K562 (cell line): Measurements from ENCODE around the gene RNF103. TPM values are rescaled to one million over a fixed set of nuclear protein-coding genes. Genes with fewer than 3 reads are reported as not detected.

Source experiments
- CC2D1A ChIP-seq: fragments of 450-650 bp; IDR thresholded peaks from 2 replicates; pipeline ENCODE4 v1.6.1; 2017; ENCODE audit warnings: mild to moderate bottlenecking
- HDAC1 ChIP-seq, 2 experiments: fragments of 450-650 bp; IDR thresholded peaks; 2 replicates each; pipeline ENCODE4 v1.6.1; 2016 to 2017; ENCODE audit warnings: inconsistent platforms in 1 of 2, mild to moderate bottlenecking in 1 of 2, moderate library complexity in 1 of 2
- HDAC3 ChIP-seq: fragments of 450-650 bp; IDR thresholded peaks from 2 replicates; pipeline ENCODE4 v1.6.1; 2018; ENCODE audit warnings: borderline replicate concordance, mild to moderate bottlenecking, moderate library complexity; ENCODE audit not compliant: partially characterized antibody
- MAFF ChIP-seq: IDR thresholded peaks from 2 replicates; pipeline ENCODE4 v1.6.1; 2012; ENCODE audit warnings: low read length, improper control_type of control experiment
- NCOA1 ChIP-seq: fragments of 450-650 bp; IDR thresholded peaks from 2 replicates; pipeline ENCODE4 v1.6.1; 2016; ENCODE audit warnings: low read depth
- NR2C2 ChIP-seq, 2 experiments: fragments of 200-800 bp in 1 of 2; sonication (Bioruptor generic) in 1 of 2; sonication (generic) in 1 of 2; formaldehyde crosslinking in 1 of 2; IDR thresholded peaks; 2 replicates each; pipeline versions ENCODE4 v1.6.1 to v1.8.0; 2016 to 2022; ENCODE audit warnings: mild to moderate bottlenecking in 1 of 2, missing compliant biosample characterization in 1 of 2, missing genetic modification characterization in 1 of 2, missing genetic modification reagents in 1 of 2
- POLR2A ChIP-seq: fragments of 450-650 bp; conservative IDR thresholded peaks from 2 replicates; pipeline ENCODE4 v1.6.1; 2016
- POLR2AphosphoS5 ChIP-seq: IDR thresholded peaks from 2 replicates; pipeline ENCODE4 v1.6.1; 2011; ENCODE audit warnings: mild to moderate bottlenecking, low read depth, low read length, moderate library complexity; ENCODE audit not compliant: control insufficient read depth, insufficient read depth
- SUPT5H ChIP-seq: fragments of 450-650 bp; IDR thresholded peaks from 2 replicates; pipeline ENCODE4 v1.6.1; 2016
- TAF7 ChIP-seq: fragments of 450-650 bp; IDR thresholded peaks from 2 replicates; pipeline ENCODE4 v1.6.1; 2016; ENCODE audit warnings: missing genetic modification characterization, missing compliant biosample characterization
- TBL1XR1 ChIP-seq, 2 experiments: IDR thresholded peaks; 2 replicates each; pipeline ENCODE4 v1.6.1; 2012; ENCODE audit warnings: improper control_type of control experiment in 2 of 2, low read length in 2 of 2, mild to moderate bottlenecking in 1 of 2
- ZFX ChIP-seq: sonication (generic); formaldehyde crosslinking; IDR thresholded peaks from 2 replicates; pipeline ENCODE4 v1.8.0; 2022; ENCODE audit warnings: mild to moderate bottlenecking, missing genetic modification reagents, moderate library complexity
- ZNF175 ChIP-seq: fragments of 200-800 bp; sonication (Bioruptor generic); IDR thresholded peaks from 2 replicates; pipeline ENCODE4 v1.6.1; 2016; ENCODE audit warnings: low read depth, mild to moderate bottlenecking, missing genetic modification characterization, missing compliant biosample characterization
- polyA plus RNA-seq, 8 experiments: library from polyadenylated mRNA; depleted of rRNA in 4 of 8; stranded (reverse) in 5 of 8; unstranded in 3 of 8; fragments of >200 nt; fragmentation: Nextera tagmentation in 2 of 8; fragmentation: Illumina TruSeq in 1 of 8; extraction: Ambion mirVana in 2 of 8; extraction: Trizol in 1 of 8; gene quantifications; 2 replicates each; pipeline versions ENCODE4 v1.2.1 to v1.2.3, GENCODE V29; 2011 to 2014; ENCODE audit warnings: inconsistent platforms in 1 of 8, missing spikeins in 1 of 8
- total RNA-seq, 7 experiments: library from RNA; depleted of rRNA in 6 of 7; stranded (reverse); fragments of >200 nt in 6 of 7; fragmentation: Illumina TruSeq in 2 of 7; extraction: Trizol in 2 of 7; gene quantifications; 2 replicates each; pipeline versions ENCODE4 v1.2.1 to v1.2.3, GENCODE V29; 2011 to 2021; ENCODE audit warnings: low replicate concordance in 1 of 7
- TF ChIP-seq, protein P1 (sequence below): fragments of 250-450 bp; sonication (Bioruptor Pico); IDR thresholded peaks from 2 replicates; pipeline ENCODE4 v1.8.0; 2021; ENCODE audit warnings: borderline replicate concordance, mild to moderate bottlenecking, moderate library complexity; ENCODE audit not compliant: poor library complexity, severe bottlenecking
- TF ChIP-seq, protein P2 (sequence below): sonication (generic); formaldehyde crosslinking; IDR thresholded peaks from 2 replicates; pipeline ENCODE4 v1.8.0; 2022; ENCODE audit warnings: mild to moderate bottlenecking, missing genetic modification reagents
- TF ChIP-seq, protein P3 (sequence below): sonication (generic); formaldehyde crosslinking; IDR thresholded peaks from 2 replicates; pipeline ENCODE4 v1.9.0; 2022; ENCODE audit warnings: mild to moderate bottlenecking, missing genetic modification reagents
- TF ChIP-seq, protein P4 (sequence below): fragments of 450-650 bp; IDR thresholded peaks from 2 replicates; pipeline ENCODE4 v1.6.1; 2016; ENCODE audit warnings: mild to moderate bottlenecking

RNF103 gene
- total and polyA plus RNA-seq, 9 of the 15 experiments (the other 6 are each of a cell fraction or from before 2014, with no cell fraction given), result 1.2 to 6.8 (median 4.6) TPM

DNA sequence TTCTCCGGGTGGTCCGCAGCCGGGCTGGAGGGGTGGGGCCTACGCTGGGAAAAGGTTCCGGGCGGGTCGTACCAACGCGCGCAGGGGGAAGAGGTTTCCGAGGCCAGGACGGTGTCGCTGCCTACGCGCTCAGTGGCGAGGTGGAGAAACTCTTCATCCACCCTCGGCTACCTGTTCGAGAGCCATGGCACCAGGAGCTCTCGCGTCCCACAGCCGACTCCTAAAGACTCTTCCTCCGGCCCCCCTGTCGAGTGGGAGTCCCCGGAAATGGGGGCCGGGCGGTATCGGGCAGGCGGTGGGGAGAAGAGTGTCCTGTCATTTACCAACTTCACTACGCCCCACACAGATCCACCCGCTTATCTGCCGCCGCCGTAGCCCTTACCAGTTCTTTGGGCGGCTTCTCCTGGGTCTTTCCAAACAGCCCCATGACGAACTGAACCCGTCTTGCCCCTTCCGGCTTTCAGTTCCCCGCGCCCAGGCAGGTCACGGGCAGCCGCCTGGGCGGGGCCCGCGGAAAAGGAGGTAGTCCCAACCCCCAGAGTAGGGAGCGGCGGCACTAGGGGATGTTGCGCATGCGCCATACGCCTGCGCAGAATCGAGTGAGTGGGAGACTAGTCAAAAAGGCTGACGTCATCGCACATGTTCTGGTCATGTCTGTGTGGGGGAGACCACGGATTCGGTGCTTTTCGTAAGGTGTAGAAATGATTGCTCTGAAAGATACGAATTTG, 60.6 kb downstream of the RNF103 start, which contains the start of gene CHMP3 (continued):
- TF ChIP-seq ZNF175 (CRISPR knock-in tag) (peak; percentile 96), NCOA1 (peak; percentile 24; the same call in 1 of the 2 replicates), TBL1XR1 (IDR thresholded peaks at IDR 0.05; ENCODE audit: low read length in 2 of 2) (peak in 1 of 2 experiments; percentile 47; a peak in 2 of 4 replicates), NR2C2 (CRISPR knock-in tag; IDR thresholded peaks at IDR 0.05) (peak; percentile 43; the same call in 1 of the 2 replicates), NR2C2 (tag; IDR thresholded peaks at IDR 0.05) (peak; percentile 95), TAF7 (peak; percentile 75), SUPT5H (peak; percentile 93), POLR2AphosphoS5 (peak; percentile 77), CC2D1A (peak; percentile 11; the same call in 1 of the 2 replicates), HDAC1 (IDR thresholded peaks at IDR 0.05) (0 out of 4 replicates have a peak, but pooled peaks of 1 of the 2 experiments have one; percentile 11), HDAC3 (peak; percentile 13), POLR2A (peak; percentile 96), ZFX (CRISPR knock-in tag) (peak; percentile 74), MAFF (peak; percentile 61)
- TF ChIP-seq, protein P1, sequence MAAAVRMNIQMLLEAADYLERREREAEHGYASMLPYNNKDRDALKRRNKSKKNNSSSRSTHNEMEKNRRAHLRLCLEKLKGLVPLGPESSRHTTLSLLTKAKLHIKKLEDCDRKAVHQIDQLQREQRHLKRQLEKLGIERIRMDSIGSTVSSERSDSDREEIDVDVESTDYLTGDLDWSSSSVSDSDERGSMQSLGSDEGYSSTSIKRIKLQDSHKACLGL (CRISPR knock-in tag), result no peak
- TF ChIP-seq, protein P2, sequence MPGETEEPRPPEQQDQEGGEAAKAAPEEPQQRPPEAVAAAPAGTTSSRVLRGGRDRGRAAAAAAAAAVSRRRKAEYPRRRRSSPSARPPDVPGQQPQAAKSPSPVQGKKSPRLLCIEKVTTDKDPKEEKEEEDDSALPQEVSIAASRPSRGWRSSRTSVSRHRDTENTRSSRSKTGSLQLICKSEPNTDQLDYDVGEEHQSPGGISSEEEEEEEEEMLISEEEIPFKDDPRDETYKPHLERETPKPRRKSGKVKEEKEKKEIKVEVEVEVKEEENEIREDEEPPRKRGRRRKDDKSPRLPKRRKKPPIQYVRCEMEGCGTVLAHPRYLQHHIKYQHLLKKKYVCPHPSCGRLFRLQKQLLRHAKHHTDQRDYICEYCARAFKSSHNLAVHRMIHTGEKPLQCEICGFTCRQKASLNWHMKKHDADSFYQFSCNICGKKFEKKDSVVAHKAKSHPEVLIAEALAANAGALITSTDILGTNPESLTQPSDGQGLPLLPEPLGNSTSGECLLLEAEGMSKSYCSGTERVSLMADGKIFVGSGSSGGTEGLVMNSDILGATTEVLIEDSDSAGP (CRISPR knock-in tag), result no peak
- TF ChIP-seq, protein P3, sequence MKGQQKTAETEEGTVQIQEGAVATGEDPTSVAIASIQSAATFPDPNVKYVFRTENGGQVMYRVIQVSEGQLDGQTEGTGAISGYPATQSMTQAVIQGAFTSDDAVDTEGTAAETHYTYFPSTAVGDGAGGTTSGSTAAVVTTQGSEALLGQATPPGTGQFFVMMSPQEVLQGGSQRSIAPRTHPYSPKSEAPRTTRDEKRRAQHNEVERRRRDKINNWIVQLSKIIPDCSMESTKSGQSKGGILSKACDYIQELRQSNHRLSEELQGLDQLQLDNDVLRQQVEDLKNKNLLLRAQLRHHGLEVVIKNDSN (CRISPR knock-in tag), result peak; percentile 54
- TF ChIP-seq, protein P4, sequence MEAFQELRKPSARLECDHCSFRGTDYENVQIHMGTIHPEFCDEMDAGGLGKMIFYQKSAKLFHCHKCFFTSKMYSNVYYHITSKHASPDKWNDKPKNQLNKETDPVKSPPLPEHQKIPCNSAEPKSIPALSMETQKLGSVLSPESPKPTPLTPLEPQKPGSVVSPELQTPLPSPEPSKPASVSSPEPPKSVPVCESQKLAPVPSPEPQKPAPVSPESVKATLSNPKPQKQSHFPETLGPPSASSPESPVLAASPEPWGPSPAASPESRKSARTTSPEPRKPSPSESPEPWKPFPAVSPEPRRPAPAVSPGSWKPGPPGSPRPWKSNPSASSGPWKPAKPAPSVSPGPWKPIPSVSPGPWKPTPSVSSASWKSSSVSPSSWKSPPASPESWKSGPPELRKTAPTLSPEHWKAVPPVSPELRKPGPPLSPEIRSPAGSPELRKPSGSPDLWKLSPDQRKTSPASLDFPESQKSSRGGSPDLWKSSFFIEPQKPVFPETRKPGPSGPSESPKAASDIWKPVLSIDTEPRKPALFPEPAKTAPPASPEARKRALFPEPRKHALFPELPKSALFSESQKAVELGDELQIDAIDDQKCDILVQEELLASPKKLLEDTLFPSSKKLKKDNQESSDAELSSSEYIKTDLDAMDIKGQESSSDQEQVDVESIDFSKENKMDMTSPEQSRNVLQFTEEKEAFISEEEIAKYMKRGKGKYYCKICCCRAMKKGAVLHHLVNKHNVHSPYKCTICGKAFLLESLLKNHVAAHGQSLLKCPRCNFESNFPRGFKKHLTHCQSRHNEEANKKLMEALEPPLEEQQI, result 0 out of 2 replicates have a peak, but pooled peaks have one; percentile 40
